ENCODE results near the gene PDS5B. TPM values are rescaled to one million over a fixed set of nuclear protein-coding genes. Genes with fewer than 3 reads are reported as not detected.

PDS5B gene
- total RNA-seq, 1 donor: 44.9 TPM

GRCh38 chr13:32629866-32630265 lies 43.6 kb downstream of the PDS5B start:
- no peak for TF ChIP-seq CTCF (IDR thresholded peaks at IDR 0.05; ENCODE audit: insufficient read depth, low read depth, low read length)
- no peak for DNase-seq (ENCODE audit: low read depth)
- H3K4me3 ChIP-seq (ENCODE audit: low read depth, low read length): no peak overlapping the region

DNA sequence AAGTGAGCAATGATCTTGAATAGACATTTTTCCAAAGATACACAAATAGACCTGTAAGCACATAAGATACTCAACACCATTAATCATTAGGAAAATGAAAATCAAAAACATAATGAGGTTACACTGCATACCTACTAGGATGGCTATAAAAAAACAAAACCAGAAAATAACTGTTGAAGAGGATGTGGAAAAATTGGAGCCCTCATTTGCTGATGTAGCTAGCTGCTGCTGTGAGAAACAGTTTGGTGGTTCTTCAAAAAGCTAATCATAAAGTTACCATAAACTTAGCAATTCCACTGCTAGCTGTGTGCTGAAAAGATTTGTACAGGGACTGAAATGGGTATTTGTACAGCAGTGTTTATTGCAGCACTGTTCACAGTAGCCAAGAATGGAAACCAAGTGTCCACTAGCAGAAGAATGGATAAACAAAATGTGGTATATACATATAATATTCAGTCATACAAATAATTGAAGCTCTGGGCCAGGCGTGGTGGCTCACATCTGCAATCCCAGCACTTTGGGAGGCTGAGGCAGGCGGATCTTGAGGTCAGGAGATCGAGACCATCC lies 46.2 kb downstream of the PDS5B start:
- TF ChIP-seq CTCF (IDR thresholded peaks at IDR 0.05; ENCODE audit: insufficient read depth, low read depth, low read length): no peak
- DNase-seq (ENCODE audit: low read depth): no peak
- H3K4me3 ChIP-seq (ENCODE audit: low read depth, low read length): no peak overlapping the region

DNA sequence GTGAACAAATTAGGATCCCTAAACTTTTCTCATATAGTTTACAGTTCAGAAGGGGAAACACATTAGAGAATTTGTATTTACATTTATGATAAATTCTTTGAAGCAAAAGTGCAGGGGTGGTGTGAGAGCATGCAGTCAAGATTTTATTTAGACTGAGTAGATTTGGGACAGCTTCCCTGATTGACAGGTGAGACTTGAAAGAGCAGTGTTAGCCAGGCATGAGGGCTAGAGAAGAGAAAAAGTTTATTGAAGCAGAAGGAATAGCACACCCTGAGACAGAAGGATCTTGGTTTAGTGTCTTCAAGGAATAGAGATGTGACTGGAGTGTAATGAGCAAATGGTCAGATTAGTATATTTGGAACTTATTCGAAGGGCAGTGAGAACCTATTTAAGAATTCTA lies 50.5 kb downstream of the PDS5B start:
- no peak overlapping the region for H3K4me3 ChIP-seq (ENCODE audit: low read depth, low read length)
- TF ChIP-seq CTCF (IDR thresholded peaks at IDR 0.05; ENCODE audit: insufficient read depth, low read depth, low read length): no peak
- DNase-seq (ENCODE audit: low read depth): no peak

DNA sequence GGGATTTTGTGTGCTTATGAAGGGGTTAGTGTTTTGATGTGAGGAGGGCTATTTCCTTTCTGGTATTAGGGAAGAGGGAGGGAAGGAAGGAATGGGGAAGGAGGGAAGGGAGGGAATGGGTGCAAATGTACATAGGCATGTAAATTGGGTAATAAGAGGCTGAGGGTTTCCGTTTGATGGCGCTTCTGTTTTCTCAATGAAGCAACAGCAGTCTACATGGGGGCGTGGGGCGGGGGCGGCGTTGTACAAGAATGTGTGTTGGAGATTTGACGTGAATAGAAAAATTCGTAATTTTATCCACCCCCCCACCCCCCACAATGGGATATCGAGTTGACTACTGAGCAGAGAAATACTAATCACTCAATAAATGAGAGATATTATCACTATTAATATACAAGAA lies 52.5 kb downstream of the PDS5B start:
- H3K4me3 ChIP-seq (ENCODE audit: low read depth, low read length): no peak overlapping the region
- no peak for TF ChIP-seq CTCF (IDR thresholded peaks at IDR 0.05; ENCODE audit: insufficient read depth, low read depth, low read length)
- no peak for DNase-seq (ENCODE audit: low read depth)

- no peak overlapping the region for H3K4me3 ChIP-seq (ENCODE audit: low read depth, low read length)
- DNase-seq (ENCODE audit: low read depth): peak; percentile 79
- peak; percentile 86 for TF ChIP-seq CTCF (IDR thresholded peaks at IDR 0.05; ENCODE audit: insufficient read depth, low read depth, low read length)
Observed at GRCh38 chr13:32639502-32640105, 53.4 kb downstream of the PDS5B start.

DNA sequence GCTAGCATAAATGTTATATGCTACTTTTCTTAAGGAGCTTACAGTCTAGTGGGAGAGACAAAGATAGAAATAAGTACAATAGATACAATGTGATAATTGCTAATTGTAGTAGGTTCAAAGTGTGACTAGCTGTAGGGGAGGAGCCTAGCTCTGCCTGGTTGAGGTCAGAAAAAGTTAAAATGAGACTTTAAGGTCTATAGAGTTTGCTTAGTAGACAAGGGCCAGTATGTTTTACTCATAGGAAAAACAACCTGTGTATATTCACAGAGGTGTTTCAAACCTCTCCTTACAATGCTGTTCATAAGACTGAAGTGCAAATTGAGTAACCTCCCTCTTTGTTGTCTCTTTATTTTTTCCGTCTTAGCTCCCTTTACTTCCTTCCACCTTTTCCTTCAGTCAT lies 56.1 kb downstream of the PDS5B start:
- no peak overlapping the region for H3K4me3 ChIP-seq (ENCODE audit: low read depth, low read length)
- no peak for TF ChIP-seq CTCF (IDR thresholded peaks at IDR 0.05; ENCODE audit: insufficient read depth, low read depth, low read length)
- DNase-seq (ENCODE audit: low read depth): no peak

DNA sequence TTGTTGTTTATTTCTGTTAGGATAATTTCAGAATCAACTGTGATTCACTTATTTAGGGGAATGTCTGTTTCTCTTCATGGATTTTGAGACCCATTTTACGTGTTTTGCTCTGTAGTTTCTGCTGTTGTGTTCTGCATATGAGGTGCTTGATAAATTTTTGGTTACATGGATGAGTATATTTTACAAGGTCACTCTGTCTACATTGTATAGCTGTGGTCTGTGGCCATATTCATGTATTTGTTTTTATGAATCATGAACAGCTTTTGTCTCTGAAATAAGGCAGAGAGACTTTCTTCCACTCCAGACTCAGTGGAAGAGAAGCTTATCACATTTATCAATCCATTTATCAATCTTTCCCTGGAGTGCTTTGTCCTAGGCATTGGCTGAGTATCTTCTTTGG lies 56.6 kb downstream of the PDS5B start:
- no peak for TF ChIP-seq CTCF (IDR thresholded peaks at IDR 0.05; ENCODE audit: insufficient read depth, low read depth, low read length)
- no peak for DNase-seq (ENCODE audit: low read depth)
- H3K4me3 ChIP-seq (ENCODE audit: low read depth, low read length): no peak overlapping the region
